HG02588 (cell line): ENCODE measurements around the gene A2M.

Experiments
- ATAC-seq: cut with Tn5 transposase; IDR thresholded peaks from one replicate; pipeline ENCODE4 v1.9.1; 2021; ENCODE audit warnings: mild to moderate bottlenecking, moderate library complexity; ENCODE audit not compliant: unreplicated experiment

Gene A2M

GRCh38 chr12:9074484-9075137 is 41.1 kb downstream of the A2M start:
- ATAC-seq = no peak

DNA sequence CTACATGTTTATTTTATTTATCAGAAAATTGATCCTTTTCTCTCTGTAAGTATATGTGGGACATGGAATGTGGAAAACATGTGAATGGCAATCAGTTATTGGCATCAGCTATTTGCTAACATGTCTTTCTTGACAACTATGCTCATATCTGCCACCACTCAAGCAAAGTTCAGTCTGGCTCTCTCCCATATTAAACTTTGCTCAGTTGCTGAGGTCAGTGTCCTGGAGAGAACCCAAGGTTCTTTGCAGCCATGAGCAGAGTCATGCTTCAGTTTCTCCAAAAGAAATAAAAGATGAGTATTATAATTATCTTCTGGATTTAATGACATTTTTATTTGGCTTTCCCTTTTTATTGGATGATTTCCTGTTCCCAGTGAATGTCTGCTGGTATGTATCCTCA is 42.6 kb downstream of the A2M start:
- ATAC-seq = no peak

DNA sequence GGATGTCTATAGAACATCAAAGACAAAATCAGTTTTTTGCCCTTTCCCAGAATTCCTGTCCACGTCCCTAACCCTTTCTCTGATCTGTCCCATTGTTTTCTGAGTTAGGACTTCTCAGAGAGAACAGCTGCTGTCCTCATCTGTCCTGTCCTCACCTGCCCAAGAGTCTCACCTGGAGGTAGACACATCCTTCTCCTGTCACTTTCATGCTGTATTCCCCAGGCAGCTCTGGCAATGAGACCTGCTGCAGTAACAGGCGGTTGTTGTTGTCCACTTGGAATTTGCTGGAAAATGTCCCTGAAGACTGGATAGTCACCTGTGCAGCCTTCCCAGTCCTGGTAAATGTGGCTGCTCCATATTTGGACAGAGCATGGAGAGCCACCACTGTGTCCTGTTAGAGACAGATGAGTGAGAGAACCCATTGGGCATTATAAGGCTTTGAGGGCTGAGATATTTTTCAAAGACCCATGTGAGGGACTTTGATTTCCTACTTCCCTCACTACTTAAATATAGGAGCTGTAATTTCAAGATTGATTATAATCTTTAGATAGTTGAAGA is 43.2 kb downstream of the A2M start:
- ATAC-seq = no peak

DNA sequence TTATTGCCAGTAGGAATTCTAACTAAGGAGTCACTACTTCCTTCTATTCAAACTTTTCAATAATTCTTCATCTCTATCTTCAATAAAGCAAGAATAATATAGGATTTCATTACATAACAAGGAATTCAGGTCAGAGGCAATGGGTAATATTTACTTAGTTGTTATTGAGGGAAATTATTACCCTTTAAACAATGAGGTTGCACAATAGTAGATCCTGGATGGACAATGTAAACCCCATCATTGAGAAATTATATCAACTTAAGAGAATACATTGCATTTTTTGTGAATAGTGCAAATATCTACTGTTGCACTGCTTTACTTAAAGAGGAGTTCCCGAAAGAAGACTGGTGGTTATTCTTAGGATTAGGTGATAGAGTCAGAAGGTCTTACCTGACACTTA is 43.8 kb downstream of the A2M start:
- ATAC-seq = no peak

DNA sequence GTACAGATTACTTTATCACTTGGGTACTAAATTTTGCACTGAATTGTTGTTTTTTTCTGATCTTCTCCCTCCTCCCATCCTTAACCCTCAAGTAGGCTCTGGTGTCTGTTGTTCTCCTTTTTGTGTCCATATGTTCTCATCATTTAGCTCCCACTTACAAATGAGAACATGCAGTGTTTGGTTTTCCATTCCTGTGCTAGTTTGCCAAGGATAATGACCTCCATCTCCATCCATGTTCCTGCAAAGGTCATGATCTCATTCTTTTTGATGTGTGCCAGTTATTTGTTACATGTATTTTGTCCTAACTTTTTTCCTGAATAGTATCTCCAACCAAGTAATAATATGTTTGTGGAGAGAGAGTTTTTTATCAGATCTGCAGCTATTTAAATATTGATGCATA is 44.2 kb downstream of the A2M start:
- ATAC-seq = no peak

DNA sequence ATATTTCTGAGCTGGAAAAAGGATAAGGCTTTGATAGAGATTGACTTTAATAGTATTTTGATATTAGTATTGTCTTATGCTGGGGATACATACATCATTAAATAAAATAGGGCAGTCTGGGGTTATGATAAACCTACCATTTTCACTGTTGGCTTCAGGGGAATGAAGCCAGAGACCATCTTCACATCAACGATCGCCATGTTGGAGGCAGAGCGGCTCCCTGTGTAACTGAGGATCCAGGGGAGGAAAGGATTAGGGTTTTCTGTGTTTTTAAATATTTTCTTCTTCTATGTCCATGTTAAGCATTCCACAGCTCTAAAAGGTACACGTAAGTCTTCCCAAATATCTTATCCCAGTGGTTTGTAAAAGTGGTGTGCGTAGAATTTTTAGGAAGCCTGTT is 45.4 kb downstream of the A2M start:
- no peak for ATAC-seq

- no peak for ATAC-seq
Observed at GRCh38 chr12:9068600-9068999, 47.1 kb downstream of the A2M start.

DNA sequence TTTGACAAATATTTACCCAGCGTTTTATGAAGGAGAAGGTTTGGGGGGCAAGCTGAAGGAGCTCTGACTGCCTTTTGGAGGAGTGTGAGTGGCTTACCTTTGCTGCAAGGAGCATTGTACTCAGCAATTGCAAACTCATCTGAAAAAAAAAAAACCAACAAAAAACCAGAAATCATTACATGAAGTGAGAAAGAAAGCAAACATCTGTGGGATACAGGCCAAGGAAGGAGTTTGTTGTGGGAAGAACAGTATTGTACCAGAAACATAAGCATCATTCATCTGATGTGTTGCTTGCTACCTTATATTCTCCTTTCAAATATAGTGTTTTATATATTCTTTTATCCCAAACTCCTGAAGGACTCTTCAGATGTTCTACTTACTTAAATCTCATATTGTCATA is 47.6 kb downstream of the A2M start:
- no peak for ATAC-seq

DNA sequence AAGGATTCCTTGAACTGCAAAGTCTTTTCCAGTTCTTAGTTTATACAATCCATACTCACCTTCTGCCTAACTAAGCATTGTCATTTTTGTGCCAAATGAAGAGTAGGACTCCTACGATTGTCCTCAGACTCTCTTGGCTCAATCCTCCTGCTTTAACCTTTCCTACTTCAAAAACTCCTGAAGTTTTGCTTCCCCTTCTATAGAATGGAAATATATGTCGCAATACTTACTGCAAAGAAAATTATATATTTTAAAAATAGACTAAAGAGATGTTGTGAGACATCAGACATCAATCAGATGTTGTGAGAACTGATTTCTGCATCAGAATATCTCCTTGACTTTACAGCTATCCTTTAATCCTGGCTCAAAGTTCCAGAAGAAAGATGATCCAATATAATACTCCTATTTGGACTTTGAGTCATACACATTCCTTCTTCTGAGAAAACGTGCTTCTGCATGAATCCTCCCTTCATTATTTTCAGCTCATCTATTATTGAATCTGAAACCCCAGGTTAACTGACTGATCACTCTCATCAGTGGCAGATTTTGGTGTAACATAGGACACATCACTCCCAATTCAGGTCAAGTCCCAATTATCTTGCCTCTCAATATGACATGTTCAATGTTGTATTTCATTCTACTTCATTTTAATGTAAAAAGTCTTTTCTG is 48.8 kb downstream of the A2M start:
- no peak for ATAC-seq

DNA sequence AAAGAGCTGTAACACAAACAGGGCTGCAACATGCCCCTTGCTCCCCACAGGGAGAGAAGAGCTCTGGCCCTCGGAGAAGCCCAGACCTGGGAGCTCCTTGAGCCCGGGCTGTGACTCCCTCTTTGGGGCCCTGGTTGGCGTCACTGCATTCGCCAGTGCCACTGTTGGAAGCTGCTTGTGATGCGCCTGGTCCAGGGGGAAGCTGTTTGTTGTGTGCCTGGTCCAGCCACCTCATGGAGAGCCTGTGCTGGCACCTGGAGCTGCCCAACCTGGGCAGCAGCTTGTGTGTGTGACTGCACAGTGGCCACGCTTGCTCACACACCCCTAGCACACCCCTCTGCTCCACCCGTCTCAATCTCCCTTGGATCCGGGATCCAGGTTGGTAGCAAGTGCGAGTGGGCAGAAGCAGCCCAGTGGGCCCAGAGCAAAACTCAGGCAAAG is 49.5 kb downstream of the A2M start:
- ATAC-seq = no peak

DNA sequence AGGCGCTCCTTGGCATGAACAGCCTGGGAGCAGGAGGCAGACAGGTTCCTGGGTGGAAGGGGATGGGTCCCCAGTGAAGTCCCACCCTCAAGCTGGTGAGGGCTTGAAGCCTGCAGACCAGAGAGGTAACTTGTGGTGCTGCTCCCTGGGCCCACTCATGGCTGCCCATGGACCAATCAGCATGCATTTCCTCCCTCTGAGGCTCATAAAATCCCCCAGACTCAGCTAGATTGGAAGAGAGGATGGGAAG is 50.2 kb downstream of the A2M start:
- no peak for ATAC-seq

DNA sequence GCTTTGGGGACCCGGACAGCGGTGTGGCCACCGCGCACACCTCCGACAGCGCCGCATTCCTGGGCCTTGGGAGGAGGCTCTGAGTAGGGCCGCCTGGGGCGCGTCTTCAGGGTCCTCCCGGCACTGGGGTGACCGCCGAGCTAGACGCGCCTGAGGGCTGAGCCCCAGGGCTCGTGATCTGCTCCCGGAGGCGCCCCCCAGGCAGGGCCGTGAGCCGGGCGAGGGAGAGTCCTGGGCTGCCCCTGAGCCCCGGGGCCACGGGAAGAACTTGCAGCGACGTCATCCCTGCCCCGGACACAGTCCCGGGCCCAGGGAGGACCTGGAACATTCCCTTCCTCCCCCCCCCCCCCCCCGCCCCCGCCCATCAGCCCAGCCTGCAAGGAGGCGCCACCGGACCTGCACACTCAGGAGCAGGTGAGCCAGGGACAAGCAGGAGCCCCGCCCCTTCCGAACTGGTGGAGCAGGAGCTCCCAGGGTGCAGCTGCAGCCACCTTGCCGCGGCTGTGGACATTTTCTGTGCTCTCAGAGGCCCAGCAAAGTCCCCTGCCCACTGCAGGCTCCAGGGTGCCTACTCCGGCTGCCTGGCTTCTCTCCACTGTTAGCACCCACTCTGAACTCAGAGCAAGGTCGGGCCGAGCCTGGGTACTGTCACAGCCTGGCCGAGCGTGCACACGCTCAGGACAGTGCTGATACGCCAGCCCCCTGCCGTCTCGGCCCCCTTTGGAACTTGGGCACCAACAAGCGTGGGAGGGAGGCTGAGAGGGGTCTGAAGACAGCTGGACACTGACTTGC is 50.7 kb downstream of the A2M start:
- ATAC-seq = no peak

DNA sequence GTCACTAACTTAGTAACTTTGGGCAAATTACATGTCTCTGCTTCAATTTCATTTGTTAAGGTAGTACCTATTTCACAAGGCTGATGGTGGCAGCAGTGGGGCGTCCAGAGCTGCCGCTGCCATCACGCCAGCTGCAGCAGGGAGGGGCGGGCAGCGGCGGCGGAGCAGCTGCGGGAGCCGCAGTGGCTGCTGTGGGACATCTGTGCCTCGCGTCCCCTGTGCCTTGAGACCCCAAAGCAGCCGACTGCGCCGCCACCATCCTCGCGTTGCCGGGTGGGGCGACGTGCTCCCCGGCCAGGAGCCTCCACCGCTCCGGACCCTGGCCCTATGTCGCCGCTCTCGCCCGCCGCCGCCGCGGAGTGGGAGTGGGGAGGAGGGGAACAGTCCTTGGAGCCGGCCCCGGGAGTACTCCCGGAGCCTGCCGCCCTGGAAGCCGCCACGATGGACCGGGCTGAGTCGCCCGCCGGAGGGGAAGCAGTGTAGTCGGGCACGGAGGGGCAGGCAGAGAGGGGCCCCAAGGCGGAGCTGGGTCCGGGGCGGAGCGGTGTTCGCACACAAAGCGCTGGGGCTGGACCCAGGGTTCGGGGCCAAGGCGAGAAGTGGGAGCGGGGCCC is 51.4 kb downstream of the A2M start:
- no peak for ATAC-seq

- ATAC-seq = no peak
Observed at GRCh38 chr12:9052610-9053009, 63.1 kb downstream of the A2M start.

DNA sequence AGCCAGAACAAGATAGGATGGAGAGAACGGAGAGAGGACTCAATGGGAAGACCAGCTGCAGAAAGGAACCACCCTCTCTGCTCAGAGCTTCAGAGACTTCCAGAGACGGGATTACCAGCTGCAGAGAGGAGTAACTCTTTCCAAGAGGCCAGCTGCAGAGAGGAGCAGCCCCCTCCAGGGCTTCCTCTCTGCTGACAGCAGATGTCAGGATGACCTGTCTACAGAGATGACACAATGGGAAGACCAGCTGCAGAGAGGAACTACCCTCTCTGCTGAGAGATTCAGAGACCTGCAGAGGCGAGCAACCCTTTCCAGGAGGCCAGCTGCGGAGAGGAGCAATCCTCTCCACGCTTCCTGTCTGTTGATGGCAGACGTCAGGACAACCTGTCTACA is 64.6 kb downstream of the A2M start:
- ATAC-seq = no peak

GRCh38 chr12:9050521-9051157 is 65.1 kb downstream of the A2M start:
- no peak for ATAC-seq

- ATAC-seq = no peak
Observed at GRCh38 chr12:9049520-9050133, 66.1 kb downstream of the A2M start.

DNA sequence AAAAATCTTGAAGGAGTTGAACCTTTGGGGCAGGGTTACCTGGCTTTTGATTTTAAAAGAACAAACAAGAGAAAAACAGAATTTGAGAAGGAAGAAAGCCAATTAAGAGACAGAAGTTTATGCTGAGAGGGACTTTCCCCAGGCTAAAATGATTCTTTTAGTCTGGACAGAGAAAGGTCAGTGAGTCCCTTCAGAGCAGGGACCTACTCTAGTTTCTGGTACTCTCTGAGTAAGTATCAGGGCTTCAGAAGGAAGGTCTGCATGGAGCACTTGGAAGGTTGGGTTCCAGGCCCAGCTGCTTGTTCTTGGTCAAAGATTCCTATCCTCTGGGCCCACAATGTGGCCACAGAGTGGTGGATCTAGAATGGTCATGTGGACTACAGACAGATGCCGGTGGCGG is 66.8 kb downstream of the A2M start:
- ATAC-seq = no peak

DNA sequence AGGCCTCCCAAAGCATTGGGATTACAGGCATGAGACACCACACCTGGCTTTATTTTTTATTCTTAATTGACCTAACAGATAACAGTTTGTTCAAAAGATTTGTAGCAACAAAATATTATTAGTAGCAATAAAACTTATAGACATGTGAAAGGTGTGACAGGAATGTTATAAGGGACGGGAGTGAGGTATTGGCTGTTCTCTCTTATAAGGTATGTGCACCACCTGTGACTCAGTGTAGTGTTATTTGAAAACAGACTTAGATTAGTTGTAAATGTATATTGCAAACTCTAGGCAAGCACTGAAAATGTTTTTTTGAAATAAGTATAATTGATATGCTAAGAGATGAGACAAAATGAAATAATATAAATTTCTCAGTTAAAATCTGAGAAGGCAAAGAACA is 68.6 kb downstream of the A2M start:
- ATAC-seq = no peak

GRCh38 chr12:9043766-9044165 is 72.0 kb downstream of the A2M start:
- ATAC-seq = no peak

GRCh38 chr12:9041321-9041720 is 74.4 kb downstream of the A2M start:
- ATAC-seq = no peak
